Adrenal gland (tissue), 5 donors: ENCODE measurements around the gene COMT.

ENCODE experiments used
- CTCF ChIP-seq, 6 experiments: fragments of 450-650 bp in 4 of 6; fragments of 200-600 bp in 2 of 6; sonication (generic) in 1 of 6; IDR thresholded peaks; 1 replicate in 5 of 6; 2 replicates in 1 of 6; pipeline versions ENCODE4 v1.5.1 to v1.8.0; 2016 to 2021; ENCODE audit warnings: antibody characterized with exemption in 6 of 6, mild to moderate bottlenecking in 2 of 6, moderate library complexity in 1 of 6
- POLR2A ChIP-seq, 2 donors: fragments of 450-650 bp; IDR thresholded peaks; one replicate each; pipeline ENCODE4 v1.6.1; 2017; ENCODE audit warnings: antibody characterized with exemption in 2 of 2, mild to moderate bottlenecking in 2 of 2, moderate library complexity in 1 of 2
- donor health status: DM: no; HTN: no; CAD: no.

DNA sequence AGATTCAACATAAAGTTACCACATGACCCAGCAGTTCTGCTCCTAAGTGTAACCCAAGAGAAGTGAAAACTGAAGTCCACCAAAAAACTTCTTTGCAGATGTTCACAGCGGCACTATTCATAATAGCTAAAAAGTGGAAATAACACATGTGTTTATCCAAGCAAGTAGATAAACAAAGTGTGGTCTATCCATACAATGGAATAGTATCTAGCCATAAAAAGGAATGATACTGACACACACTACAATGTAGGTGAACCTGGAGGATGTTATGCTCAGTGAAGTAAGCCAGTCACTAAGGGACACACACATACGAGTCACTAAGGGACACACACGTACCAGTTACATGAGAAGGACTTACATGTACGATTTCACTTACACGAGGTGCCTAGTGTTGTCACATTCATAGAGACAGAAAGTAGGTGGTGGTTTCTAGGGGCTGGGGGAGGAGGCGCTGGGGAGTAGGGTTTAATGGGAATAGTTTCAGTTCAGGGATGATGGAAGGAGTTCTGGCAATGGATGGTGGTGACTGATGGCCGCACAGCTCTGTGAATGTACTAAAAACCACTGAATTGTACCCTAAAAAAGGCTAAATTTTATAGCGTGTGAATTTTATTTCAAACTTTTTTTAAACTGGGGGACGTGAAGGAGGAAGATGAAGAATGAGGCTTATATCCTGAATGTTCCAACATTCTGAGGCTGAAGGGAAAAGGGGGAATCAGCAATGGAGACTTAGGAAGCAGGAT lies 27.2 kb upstream of the COMT start:
- TF ChIP-seq CTCF (IDR thresholded peaks at IDR 0.05) = no peak
- TF ChIP-seq POLR2A (IDR thresholded peaks at IDR 0.05) = no peak
